Activated CD4-positive, CD25-positive, alpha-beta regulatory T cell treated with anti-CD3 and anti-CD28 coated beads, Interleukin-2, amount 50 U/mL, for 72 hours (primary cell): Measurements from ENCODE around the gene ZDHHC14.
"Not testable (repeated sequence)": the region's sequence is repeated elsewhere in the genome, so short reads cannot be mapped to it uniquely, and the experiment has no call there.

Experiments used
- DNase-seq: peaks from one replicate; pipeline ENCODE4 v3.0.0; 2021

ZDHHC14 gene

GRCh38 chr6:157407646-157408045, 26.7 kb downstream of the ZDHHC14 start:
- DNase-seq = no peak

GRCh38 chr6:157408427-157408826, 27.4 kb downstream of the ZDHHC14 start:
- DNase-seq = not testable (repeated sequence)

DNA sequence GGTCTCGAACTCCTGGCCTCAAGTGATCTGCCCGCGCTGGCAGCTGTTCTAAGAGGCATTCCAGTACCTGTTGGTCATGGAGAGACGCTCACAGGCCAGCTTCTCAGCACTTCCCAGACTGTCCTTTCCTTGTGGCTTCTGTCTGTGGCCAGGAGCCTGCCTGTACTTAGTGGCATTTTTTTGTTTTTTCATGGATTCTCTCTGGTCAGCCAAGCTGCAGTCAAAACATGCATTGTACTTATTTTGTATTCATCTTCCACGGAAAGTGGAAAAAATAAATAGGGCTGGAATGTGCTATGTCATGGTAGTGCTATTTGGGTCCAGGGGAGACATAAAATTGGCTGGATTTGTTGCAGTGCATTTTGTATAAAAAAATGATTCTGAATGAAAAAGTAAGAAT, 29.1 kb downstream of the ZDHHC14 start:
- no peak for DNase-seq

- no peak for DNase-seq
These were observed 30.4 kb downstream of the ZDHHC14 start for GRCh38 chr6:157411368-157411767.

GRCh38 chr6:157412791-157413190, 31.8 kb downstream of the ZDHHC14 start:
- no peak for DNase-seq

DNA sequence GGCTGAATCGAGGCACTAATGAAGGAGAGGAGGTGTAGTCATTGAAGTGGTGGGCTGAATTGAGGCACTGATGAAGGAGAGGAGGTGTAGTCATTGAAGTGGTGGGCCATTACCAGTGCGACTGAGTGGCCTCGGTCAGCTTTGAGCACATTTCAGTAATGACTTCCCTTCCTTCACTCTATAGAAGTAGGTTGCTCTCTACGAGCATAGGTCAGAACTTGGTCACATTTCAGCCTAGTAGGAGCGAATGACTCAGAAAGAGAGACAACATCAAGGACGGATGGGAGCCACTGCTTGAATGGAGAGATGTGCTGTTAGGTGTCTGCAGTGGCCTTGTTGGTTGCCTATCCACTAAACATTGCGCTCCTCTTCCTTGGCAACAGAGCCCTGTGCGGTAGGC, 39.5 kb downstream of the ZDHHC14 start:
- DNase-seq = no peak

DNA sequence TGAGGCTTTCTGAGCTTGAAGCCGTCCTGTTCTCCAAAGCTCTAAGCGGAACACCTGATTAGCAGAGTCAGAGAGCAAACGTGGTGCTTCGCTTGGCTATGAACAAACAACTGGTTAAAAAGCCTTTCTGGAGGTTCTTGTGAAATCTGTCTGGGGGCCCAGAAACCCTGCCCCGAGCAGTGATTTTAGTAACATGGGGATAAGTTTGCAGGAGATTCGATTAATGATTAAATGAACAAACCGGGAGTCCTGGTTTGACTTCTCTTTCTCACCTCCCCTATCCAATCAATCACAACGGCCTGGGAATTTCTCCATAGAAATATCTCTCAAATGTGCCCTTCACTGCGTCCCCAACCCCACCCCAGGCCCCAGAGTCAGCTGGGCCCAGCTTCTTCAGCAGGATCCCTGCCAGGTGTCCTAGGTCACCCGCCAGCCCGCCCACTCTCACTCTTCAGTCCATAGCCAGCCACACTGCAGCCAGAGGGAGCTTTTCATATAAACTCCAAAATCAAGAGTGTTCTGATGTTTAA, 43.6 kb downstream of the ZDHHC14 start:
- DNase-seq = no peak

DNA sequence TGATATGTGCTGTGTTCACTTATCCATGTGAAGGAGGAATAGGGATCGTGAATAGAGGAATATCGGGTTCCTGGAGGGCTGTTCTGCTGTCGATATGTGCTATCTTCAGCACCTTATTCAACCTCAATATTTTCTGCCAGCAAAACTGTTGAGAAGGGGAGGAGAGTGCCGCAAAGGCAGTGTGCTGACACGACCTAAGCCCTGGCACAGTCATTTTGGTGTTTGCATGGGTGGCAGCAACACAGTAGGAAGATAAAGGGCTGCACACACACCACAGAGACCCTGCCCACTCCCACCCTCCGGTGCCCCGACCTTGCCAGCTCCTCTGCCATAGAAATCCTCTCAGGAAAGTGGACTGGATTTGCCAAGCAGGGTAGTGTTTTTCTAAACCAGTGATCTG, 47.0 kb downstream of the ZDHHC14 start:
- no peak for DNase-seq

DNA sequence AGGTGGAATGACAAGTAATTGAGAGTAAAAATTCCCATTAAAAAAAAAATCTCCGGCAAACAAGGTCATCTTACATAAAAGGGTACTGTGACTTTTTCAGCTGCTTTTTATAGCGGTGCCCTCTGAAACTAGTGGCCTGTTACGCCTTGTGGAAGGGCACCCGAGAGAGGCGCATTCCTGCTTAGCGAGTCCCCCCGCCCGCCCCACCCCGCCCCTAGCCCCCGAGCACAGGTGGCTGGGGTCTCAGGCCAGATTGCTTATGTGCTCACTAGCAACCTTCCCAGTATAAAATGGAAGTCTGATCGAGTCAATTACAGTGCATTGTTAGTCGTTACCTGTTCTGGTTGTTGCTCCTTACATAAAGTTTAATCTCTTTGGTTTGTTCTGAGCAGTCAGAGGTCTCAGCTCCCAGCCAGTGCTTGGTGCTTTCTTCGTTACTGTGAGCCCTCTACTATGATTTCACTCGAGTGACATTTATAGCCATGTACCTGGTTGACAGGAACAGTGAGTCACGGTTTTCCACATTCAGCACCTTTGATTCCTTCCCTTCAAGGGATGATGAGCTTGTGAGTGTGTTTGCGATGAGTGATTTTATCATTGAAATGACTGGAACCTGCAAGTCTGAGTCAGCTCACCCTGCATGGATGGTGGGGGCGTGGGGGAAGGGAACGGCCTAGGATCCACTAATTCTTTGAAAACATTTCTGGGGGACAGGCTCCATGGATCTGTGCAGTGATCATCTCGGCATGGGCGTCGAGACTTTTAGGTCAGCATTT, 47.6 kb downstream of the ZDHHC14 start:
- no peak for DNase-seq

DNA sequence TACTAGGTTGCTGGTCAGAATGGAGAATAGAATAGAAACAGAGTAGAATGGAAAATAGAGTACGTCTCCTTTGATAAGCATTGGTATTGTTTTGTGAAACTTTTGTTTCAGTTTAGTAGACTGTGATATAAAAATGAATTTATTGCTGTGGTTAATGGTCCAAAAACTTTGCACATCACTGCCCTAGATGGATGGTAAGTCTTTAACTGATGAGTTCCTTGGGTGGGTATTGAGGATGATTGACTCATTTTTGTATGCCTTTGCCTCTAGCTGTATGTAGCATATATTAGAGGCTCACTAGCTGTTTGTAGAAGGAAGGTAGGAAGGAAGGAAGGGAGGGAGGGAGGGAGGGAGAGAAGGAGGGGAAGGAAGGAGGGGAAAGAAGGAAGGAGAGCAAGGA, 48.3 kb downstream of the ZDHHC14 start:
- DNase-seq = no peak

GRCh38 chr6:157430834-157431233, 49.8 kb downstream of the ZDHHC14 start:
- no peak for DNase-seq

DNA sequence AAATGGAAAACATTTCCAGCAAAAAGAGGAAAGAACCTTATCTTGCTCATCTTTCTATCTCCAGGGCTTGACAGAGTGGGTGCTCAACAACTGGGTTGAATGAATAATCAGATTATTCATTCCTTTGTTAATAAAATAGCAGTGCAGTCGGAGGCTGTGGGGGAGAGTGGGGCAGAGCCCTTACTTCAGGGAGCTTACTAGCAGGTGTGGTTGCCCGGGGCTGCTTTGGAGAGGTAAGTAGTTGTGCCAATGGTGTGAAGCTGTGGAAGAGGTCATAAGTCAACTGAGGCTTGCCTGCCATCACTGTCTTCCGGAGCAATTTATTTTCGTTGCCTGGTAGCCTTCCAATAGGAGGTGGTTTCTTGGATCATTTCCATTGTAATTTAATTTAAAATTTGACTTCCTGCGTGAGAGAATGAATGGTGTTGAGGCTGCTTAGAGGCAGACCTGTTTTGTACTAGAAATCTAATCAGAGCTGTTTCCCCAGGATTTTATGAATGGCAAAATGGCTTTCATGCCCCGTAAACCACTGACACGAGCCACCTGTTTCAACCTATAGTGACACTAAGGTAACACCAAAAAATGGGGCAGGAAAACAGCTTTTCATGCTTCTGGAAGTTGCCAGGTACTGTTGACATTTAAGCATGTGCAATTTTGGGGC, 51.4 kb downstream of the ZDHHC14 start:
- DNase-seq = no peak

DNA sequence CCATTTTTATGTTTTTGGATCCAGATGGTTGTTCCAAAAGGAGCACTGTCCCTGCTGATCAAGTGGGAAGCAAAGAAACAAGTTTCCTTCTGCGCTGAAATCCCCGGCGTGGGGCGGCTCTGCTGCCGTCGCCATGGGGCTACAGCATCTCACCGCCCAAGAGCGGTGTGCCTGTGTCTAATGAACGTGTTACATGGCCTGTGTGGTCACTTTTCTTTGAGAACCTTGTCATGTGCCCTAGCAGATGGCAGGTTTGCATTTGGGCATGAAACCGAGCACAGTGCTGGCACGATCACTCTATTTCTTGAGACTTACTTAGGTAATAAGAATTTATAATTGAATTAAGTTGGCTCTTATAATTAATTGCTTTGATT, 51.9 kb downstream of the ZDHHC14 start:
- no peak for DNase-seq

- no peak for DNase-seq
These were observed 52.7 kb downstream of the ZDHHC14 start for GRCh38 chr6:157433678-157434081.

DNA sequence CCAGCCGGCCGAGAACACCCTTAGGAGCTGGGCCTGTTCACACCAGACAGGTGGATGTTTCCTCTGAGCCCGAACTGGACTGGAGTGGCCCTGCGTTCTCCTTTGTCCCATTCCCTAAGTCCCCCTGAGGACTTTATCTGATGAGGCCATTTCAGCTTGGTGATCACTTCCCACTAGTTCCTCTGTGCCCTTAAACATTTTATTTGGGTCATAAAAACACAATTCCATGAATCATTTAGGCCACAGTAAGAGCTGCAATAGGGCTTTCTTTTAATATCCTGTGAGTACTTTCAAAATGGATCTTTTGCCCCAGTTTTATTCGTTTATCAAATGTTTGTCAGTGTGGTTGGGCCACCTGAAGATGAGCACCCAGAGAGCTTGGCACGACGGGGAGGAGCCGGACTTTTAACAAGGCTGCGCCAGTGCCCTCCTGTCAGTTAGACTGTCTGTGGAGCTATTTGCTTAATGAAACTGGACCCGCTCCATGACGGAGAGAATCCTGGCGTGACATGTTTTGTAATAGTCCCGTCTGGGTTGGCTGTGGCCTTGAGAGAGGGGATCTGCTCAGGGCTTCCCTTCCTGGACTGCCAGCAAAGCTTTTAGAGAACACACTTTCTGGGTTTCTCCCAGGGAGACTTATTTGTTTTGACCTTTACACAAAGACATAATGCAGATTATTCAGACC, 53.5 kb downstream of the ZDHHC14 start:
- no peak for DNase-seq

DNA sequence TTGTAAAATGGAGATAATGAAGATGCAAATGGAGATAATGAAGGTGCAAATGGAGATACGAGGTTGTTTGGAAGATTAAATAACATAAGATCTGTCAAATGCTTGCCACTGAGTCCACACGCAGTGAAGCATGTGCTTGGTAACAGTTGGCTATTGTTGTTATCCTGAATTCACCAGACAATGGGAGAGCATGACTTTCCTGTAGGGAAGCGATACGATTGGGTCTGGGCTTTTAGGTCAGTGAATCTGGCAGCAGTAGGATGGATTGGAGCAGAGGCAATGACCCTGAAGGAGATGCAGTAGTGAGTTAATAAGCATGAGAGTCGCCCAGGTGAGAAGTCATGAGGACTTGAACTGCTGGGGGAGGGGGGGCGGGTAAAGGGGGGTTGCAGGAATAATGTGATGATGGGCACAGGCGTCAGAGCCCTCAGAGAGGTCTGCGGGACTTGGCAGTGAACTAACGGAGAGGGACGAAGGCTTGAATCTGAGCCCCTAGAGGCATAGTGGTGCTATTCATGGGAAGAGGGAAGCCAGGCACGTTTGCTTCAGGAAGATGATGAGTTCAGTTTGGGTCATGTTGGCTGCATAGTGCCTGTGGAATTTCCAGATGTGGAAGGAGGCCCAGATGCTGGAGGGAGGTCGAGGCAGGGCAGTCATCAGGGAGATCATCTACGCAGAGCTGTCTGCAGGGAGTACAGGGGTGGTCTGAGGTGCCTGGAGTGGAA, 55.4 kb downstream of the ZDHHC14 start:
- no peak for DNase-seq

DNA sequence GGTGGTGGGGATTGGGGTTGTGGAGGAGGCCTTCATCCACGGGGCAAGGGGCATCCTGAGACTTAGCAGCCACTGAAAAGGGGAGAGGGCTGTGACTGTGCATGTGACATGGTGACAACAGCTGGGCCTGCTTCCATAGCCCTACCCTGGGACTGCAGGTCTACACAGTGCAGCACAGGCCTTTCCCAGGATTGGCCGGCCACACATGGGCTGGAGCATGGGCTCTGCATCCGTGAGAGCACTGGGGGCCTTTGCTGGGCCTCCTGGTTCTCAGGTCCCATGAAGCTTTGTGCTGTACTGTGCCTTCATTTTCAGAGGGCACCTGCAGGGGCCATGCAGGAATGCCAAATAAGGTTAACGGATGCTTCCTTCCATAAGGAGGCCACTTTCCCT, 56.0 kb downstream of the ZDHHC14 start:
- DNase-seq = no peak

- DNase-seq = no peak
These were observed 57.7 kb downstream of the ZDHHC14 start for GRCh38 chr6:157438611-157439111.

- no peak for DNase-seq
These were observed 59.2 kb downstream of the ZDHHC14 start for GRCh38 chr6:157440171-157440570.

DNA sequence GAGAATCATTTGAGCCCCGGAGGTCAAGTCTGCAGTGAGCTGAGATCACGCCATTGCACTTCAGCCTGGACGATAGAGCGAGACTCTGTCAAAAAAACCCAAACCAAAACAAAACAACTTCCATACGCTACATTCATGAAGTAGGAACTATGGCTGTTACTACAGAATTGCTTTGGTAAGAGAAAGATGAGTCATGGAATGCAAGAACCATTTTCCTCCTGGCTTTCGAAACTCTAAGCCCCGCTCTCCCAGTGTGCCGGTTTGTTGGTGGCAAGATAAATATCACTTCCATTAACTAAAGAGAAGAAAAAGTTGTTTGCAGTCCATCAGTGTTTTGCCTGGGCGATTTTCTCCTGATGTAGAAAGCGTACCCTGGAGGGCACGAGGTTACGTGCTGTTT, 61.3 kb downstream of the ZDHHC14 start:
- no peak for DNase-seq

GRCh38 chr6:157443066-157443800, 62.2 kb downstream of the ZDHHC14 start:
- DNase-seq = no peak
